Measurements from ENCODE around the gene TSR3.

The TSR3 gene

DNA sequence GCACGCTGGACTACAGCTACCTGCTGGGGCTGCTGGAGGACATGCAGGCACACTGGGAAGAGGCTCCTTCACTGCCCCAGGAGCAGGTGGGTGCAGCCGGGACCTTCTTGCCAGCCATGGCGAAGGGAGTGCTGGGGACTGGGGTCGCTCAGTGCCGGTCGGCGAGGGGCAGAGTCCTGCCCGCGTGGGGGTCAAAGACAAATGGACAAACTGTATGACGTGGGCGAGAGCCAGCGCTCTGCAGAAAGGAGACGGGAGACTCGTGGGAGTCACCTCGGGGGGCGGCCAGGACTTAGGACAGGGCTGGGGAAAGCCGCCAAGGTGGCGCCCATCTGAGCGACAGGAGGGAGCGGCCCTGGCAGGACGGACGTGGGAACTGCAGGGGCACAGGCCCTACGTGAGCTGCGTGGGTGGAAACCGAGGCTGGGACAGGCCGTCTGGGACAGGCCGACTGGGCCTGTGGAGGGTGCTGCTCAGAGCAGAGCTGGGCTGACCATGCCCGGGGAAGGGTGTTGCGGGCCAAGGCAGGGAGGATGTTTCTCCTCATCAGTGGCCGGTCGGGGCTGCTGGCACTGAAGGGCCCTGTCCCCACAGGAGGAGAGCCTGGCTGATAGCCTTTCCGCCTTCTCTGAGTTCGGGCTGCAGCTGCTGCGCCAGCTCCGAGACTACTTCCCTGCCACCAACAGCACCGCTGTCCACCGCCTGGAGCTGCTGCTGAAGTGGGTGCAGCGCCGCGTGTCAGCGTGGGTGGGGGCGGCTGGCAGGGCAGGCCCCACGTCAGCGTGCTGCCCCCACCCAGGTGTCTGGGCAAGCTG lies 8.0 kb downstream of the TSR3 start:
- no peak for DNase-seq (ENCODE audit: extremely low spot score)
- ChIA-PET POLR2A (interaction anchor here (0.9 to 1.1 kb wide), 3 partner anchors 11 to 77 kb away, joined by 3 read pairs; partner anchors contain the start of genes BAIAP3 and UQCC4), CTCF (no interaction called here)
- TF ChIP-seq BHLHE40 (IDR thresholded peaks at IDR 0.05; ENCODE audit: borderline replicate concordance) (no peak), LEF1 (IDR thresholded peaks at IDR 0.05; ENCODE audit: borderline replicate concordance) (no peak), HDGF (IDR thresholded peaks at IDR 0.05; ENCODE audit: borderline replicate concordance) (no peak), NFRKB (IDR thresholded peaks at IDR 0.05) (no peak), ZNF384 (IDR thresholded peaks at IDR 0.05) (no peak), CTBP1 (IDR thresholded peaks at IDR 0.05; ENCODE audit: borderline replicate concordance) (no peak), L3MBTL2 (conservative IDR thresholded peaks at IDR 0.05) (no peak), FOXM1 (IDR thresholded peaks at IDR 0.05; ENCODE audit: borderline replicate concordance) (no peak), SP1 (IDR thresholded peaks at IDR 0.05) (no peak), FOXK2 (IDR thresholded peaks at IDR 0.05) (no peak), SUZ12 (IDR thresholded peaks at IDR 0.05) (no peak), ELF4 (IDR thresholded peaks at IDR 0.05) (no peak), FOXA1 (IDR thresholded peaks at IDR 0.05) (no peak), TARDBP (IDR thresholded peaks at IDR 0.05) (no peak)
- TF ChIP-seq, protein P1, sequence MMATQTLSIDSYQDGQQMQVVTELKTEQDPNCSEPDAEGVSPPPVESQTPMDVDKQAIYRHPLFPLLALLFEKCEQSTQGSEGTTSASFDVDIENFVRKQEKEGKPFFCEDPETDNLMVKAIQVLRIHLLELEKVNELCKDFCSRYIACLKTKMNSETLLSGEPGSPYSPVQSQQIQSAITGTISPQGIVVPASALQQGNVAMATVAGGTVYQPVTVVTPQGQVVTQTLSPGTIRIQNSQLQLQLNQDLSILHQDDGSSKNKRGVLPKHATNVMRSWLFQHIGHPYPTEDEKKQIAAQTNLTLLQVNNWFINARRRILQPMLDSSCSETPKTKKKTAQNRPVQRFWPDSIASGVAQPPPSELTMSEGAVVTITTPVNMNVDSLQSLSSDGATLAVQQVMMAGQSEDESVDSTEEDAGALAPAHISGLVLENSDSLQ (IDR thresholded peaks at IDR 0.05) = no peak

DNA sequence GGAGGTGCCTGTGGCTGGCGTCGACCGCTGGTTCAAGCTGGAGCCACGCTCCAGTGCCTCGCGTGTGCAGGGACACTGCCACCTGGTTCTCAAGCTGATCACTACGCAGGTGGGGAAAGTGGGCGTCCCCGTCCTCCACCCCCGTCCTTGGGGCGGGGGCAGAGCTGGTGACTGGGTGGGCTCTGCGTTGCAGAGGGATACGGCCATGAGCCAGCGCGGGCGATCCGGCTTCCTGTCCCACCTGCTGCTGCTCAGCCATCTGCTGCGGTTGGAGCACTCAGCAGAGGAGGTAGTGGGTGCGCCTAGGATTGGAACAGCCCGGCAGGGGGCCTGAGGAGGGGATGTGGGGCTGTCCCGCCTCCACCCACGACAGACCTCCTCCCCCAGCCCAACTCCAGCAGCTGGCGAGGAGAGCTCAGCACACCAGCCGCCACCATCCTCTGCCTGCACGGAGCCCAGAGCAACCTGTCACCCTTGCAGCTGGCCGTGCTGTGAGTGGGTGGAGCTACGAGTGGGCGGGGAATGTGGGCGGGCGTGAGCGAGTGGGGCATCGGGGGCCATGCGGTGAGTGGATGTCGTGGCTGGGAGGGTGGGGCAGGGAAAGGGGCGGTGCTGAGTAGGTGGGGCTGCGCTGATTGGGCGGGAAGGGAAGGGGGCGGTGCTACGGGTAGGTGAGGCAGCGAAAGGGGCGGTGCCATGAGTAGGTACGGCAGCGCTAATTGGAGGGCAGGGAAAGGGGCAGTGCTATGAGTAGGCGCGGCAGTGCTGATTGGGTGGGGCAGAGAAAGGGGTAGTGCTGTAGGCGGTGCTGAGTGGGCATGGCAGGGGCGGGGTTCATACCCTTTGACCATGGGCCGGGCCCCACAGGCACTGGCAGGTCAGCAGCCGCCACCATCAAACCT lies 8.9 kb downstream of the TSR3 start:
- DNase-seq (ENCODE audit: extremely low spot score) = peak; percentile 99
- TF ChIP-seq ELF4 (IDR thresholded peaks at IDR 0.05) (no peak), HDGF (IDR thresholded peaks at IDR 0.05; ENCODE audit: borderline replicate concordance) (0 out of 2 replicates have a peak, but pooled peaks have one; percentile 69), FOXA1 (IDR thresholded peaks at IDR 0.05) (no peak), FOXM1 (IDR thresholded peaks at IDR 0.05; ENCODE audit: borderline replicate concordance) (no peak), SP1 (IDR thresholded peaks at IDR 0.05) (peak; percentile 93)
- ChIA-PET CTCF (no interaction called here), POLR2A (interaction anchor here (1.1 kb wide), 1 partner anchor 78 kb away, joined by 3 read pairs; the partner anchor contains the start of gene UQCC4)

DNA sequence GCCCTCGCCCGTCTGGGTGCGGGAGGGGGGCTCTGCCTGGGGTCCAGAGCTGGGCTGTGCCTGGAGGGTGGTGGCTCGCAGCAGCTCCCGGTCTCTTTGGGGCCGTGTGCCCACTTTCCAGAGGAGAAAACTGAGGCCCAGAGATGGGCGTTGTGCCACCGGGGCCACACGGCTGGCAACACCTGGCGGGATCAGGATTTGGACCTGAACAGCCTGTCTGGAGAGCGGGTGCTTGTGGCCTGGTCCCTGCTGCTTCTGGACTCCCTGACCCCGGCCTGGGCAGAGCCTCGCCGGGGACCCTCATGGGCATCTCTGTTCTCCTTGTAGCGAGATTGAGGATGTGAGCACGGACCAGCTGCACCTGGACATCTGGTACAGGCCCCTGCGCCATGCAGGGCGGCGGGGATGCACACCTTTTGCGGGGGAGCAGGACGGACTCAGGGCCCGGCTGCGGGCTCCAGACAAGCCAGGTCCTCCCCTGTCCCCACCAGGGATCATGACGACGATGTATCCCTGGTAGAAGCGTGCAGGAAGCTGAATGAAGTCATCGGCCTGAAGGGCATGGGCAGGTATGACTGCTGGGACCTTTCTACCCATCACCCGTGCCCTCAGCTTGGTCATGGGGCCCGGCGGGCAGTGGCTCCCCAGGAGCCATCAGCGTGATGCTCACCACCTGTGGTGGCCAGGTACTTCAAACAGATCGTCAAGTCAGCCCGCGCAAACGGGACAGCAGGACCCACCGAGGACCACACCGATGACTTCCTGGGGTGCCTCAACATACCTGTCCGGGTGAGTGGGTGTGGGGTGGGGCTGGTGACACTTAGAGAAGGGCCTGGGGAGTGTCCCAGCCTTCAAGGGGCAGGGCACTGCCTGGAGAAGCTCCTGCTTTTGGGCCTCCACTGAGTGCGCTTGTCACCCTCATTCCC lies 9.9 kb downstream of the TSR3 start:
- no peak for DNase-seq (ENCODE audit: extremely low spot score)
- POLR2A ChIA-PET = no interaction called here
- CTCF ChIA-PET = no interaction called here
- TF ChIP-seq SP1 (IDR thresholded peaks at IDR 0.05) = no peak
- TF ChIP-seq L3MBTL2 (conservative IDR thresholded peaks at IDR 0.05) = no peak
- no peak for TF ChIP-seq BHLHE40 (IDR thresholded peaks at IDR 0.05; ENCODE audit: borderline replicate concordance)
- TF ChIP-seq, protein P1 (IDR thresholded peaks at IDR 0.05) = no peak
- no peak for TF ChIP-seq SUZ12 (IDR thresholded peaks at IDR 0.05)
- TF ChIP-seq LEF1 (IDR thresholded peaks at IDR 0.05; ENCODE audit: borderline replicate concordance) = no peak
- TF ChIP-seq ARNT (IDR thresholded peaks at IDR 0.05) = no peak
- no peak for TF ChIP-seq FOXA1 (IDR thresholded peaks at IDR 0.05)
- TF ChIP-seq HDGF (IDR thresholded peaks at IDR 0.05; ENCODE audit: borderline replicate concordance) = no peak
- TF ChIP-seq ELF4 (IDR thresholded peaks at IDR 0.05) = no peak
- no peak for TF ChIP-seq FOXK2 (IDR thresholded peaks at IDR 0.05)

DNA sequence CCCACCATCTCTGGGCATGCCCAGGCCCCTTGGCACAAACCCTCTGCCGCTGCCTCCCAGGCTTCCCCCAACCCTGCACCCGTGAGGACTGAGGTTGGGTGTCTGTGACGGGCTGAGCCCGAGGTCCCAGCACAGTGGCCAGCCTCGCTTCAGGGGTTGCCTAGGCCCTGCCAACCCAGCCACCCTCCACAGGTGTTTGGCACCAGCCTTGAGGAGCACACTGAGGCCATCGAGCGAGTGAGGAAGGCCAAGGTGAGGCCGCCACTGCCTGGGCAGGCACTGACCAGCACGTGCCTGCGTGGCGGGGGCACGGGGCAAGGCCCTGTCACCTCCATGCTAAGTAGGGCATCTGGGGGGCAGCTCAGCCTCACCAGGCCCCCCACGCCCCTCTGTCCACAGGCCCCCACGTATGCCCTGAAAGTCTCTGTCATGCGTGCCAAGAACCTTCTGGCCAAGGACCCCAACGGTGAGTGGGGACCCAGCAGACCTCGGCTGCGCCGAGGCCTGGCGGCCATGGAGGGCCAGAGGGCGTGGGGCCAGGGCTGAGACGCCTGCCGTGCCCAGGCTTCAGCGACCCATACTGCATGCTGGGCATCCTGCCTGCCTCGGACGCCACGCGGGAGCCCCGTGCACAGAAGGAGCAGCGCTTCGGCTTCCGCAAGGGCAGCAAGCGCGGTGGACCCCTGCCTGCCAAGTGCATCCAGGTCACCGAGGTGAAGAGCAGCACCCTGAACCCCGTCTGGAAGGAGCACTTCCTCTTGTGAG lies 10.8 kb downstream of the TSR3 start:
- ChIA-PET POLR2A (no interaction called here), CTCF (no interaction called here)
- no peak for DNase-seq (ENCODE audit: extremely low spot score)
- no peak for TF ChIP-seq TARDBP (IDR thresholded peaks at IDR 0.05)
- no peak for TF ChIP-seq LEF1 (IDR thresholded peaks at IDR 0.05; ENCODE audit: borderline replicate concordance)
- TF ChIP-seq SP1 (IDR thresholded peaks at IDR 0.05) = no peak
- TF ChIP-seq FOXA1 (IDR thresholded peaks at IDR 0.05) = no peak
- TF ChIP-seq SUZ12 (IDR thresholded peaks at IDR 0.05) = no peak
- no peak for TF ChIP-seq FOXK2 (IDR thresholded peaks at IDR 0.05)
- no peak for TF ChIP-seq FOXM1 (IDR thresholded peaks at IDR 0.05; ENCODE audit: borderline replicate concordance)
- no peak for TF ChIP-seq L3MBTL2 (conservative IDR thresholded peaks at IDR 0.05)
- TF ChIP-seq ARNT (IDR thresholded peaks at IDR 0.05) = no peak
- no peak for TF ChIP-seq HDGF (IDR thresholded peaks at IDR 0.05; ENCODE audit: borderline replicate concordance)
- no peak for TF ChIP-seq NFRKB (IDR thresholded peaks at IDR 0.05)
